Endothelial cell of umbilical vein (primary cell): Measurements from ENCODE around the gene FMNL2. TPM values are rescaled to one million over a fixed set of nuclear protein-coding genes. Genes with fewer than 3 reads are reported as not detected.

ENCODE experiments used
- BruUV-seq: library from RNA; stranded (reverse); fragments of 400-500 nt; replicated peaks from 2 replicates; lab custom pipeline; 2021; lab: Mats Ljungman, UMichigan
- CTCF ChIA-PET: fragments of 300-600, 350-600 bp; sonication (Branson Sonifier 250); formaldehyde crosslinking; loops from one replicate; lab custom pipeline; 2021; ENCODE audit warnings: antibody characterized with exemption, inconsistent platforms; lab: Charles Lee
- POLR2A ChIA-PET: fragments of 300-600, 350-600 bp; sonication (Branson Sonifier 250); formaldehyde crosslinking; loops from one replicate; lab custom pipeline; 2021; ENCODE audit warnings: antibody characterized with exemption, inconsistent platforms; lab: Charles Lee
- DNase-seq: peaks from one replicate; pipeline ENCODE4 v3.0.0-alpha.2; 2011; ENCODE audit warnings: low read depth, low spot score
- FAIRE-seq: peaks from 2 replicates; lab custom pipeline; 2011; peaks lifted over from hg19 to GRCh38; lab: Jason Lieb, UNC
- H2AFZ ChIP-seq: 2 replicates; pipeline ENCODE4 v1.6.0; 2012; ENCODE audit warnings: low read depth, low read length, control low read depth, inconsistent platforms
- H3K27ac ChIP-seq: 2 replicates; pipeline ENCODE4 v1.5.1; 2011; ENCODE audit warnings: low read depth, mild to moderate bottlenecking, control low read depth, low read length, moderate library complexity; ENCODE audit not compliant: insufficient read depth
- H3K27me3 ChIP-seq, 2 experiments: 2 replicates each; pipeline versions ENCODE4 v1.6.0 to v1.6.1; 2011; ENCODE audit warnings: low read length in 2 of 2, mixed read lengths in 1 of 2; ENCODE audit not compliant: control insufficient read depth in 2 of 2, insufficient read depth in 2 of 2
- H3K36me3 ChIP-seq, 2 experiments: 2 replicates in 1 of 2; 3 replicates in 1 of 2; pipeline ENCODE4 v1.5.1; 2011; ENCODE audit warnings: low read length in 2 of 2, mild to moderate bottlenecking in 1 of 2, moderate library complexity in 1 of 2; ENCODE audit not compliant: control insufficient read depth in 2 of 2, insufficient read depth in 2 of 2; ENCODE audit errors: extremely low read depth in 1 of 2
- H3K4me1 ChIP-seq: 3 replicates; pipeline ENCODE4 v1.5.1; 2011; ENCODE audit warnings: mild to moderate bottlenecking, low read length; ENCODE audit not compliant: control insufficient read depth, insufficient read depth; ENCODE audit errors: extremely low read depth
- H3K4me2 ChIP-seq: 2 replicates; pipeline ENCODE4 v1.6.1; 2011; ENCODE audit warnings: low read length, control low read depth, mixed read lengths; ENCODE audit not compliant: insufficient read depth
- H3K4me3 ChIP-seq, 3 experiments: fragments of 200-600 bp in 1 of 3; sonication (generic), shearing (Covaris generic) in 1 of 3; replicated peaks in 1 of 3; 2 replicates each; pipeline ENCODE4 v1.5.1; 2011 to 2016; ENCODE audit warnings: control low read depth in 3 of 3, low read length in 3 of 3, mild to moderate bottlenecking in 2 of 3, inconsistent platforms in 1 of 3, low read depth in 1 of 3, moderate library complexity in 1 of 3; ENCODE audit not compliant: insufficient read depth in 1 of 3
- H3K79me2 ChIP-seq: 2 replicates; pipeline ENCODE4 v1.6.0; 2012; ENCODE audit warnings: low read length, inconsistent platforms; ENCODE audit not compliant: control insufficient read depth, insufficient read depth
- H3K9ac ChIP-seq: replicated peaks from 2 replicates; pipeline ENCODE3; 2011; ENCODE audit warnings: low read length, control low read depth; ENCODE audit not compliant: insufficient read depth; ENCODE audit errors: extremely low read depth
- H3K9me1 ChIP-seq: replicated peaks from 3 replicates; pipeline ENCODE4 v1.6.0; 2011; ENCODE audit warnings: mild to moderate bottlenecking, low read length; ENCODE audit not compliant: control insufficient read depth, insufficient read depth; ENCODE audit errors: extremely low read depth
- H3K9me3 ChIP-seq: replicated peaks from 2 replicates; pipeline ENCODE4 v1.5.1; 2012; ENCODE audit warnings: low read length, inconsistent platforms; ENCODE audit not compliant: control insufficient read depth, insufficient read depth
- H4K20me1 ChIP-seq: replicated peaks from 2 replicates; pipeline ENCODE3; 2011; ENCODE audit warnings: mild to moderate bottlenecking, low read length; ENCODE audit not compliant: control insufficient read depth, insufficient read depth; ENCODE audit errors: extremely low read depth
- CTCF ChIP-seq, 2 donors: IDR thresholded peaks; 1 replicate in 1 of 2; 2 replicates in 1 of 2; pipeline ENCODE4 v1.5.1; 2011; ENCODE audit warnings: low read length in 2 of 2, mild to moderate bottlenecking in 2 of 2, moderate library complexity in 2 of 2, control low read depth in 1 of 2, inconsistent platforms in 1 of 2, low read depth in 1 of 2; ENCODE audit not compliant: insufficient read depth in 1 of 2; ENCODE audit errors: extremely low read depth in 1 of 2
- EZH2 ChIP-seq: IDR thresholded peaks from 2 replicates; pipeline ENCODE4 v1.6.1; 2012; ENCODE audit warnings: borderline replicate concordance, low read depth, mild to moderate bottlenecking, moderate library complexity, low read length, inconsistent platforms; ENCODE audit not compliant: severe bottlenecking
- FOS ChIP-seq: IDR thresholded peaks from 2 replicates; pipeline ENCODE4 v1.6.1; 2011; ENCODE audit warnings: mild to moderate bottlenecking, low read length, moderate library complexity, borderline replicate concordance; ENCODE audit not compliant: insufficient read depth
- GATA2 ChIP-seq: IDR thresholded peaks from 2 replicates; pipeline ENCODE4 v1.7.0; 2011; ENCODE audit warnings: low read depth, mild to moderate bottlenecking, moderate library complexity, mixed read lengths, low read length; ENCODE audit not compliant: insufficient read length, insufficient read depth
- JUN ChIP-seq: IDR thresholded peaks from 2 replicates; pipeline ENCODE4 v1.6.1; 2011; ENCODE audit warnings: borderline replicate concordance, low read depth; ENCODE audit not compliant: insufficient read length, insufficient read depth
- MAX ChIP-seq: IDR thresholded peaks from 2 replicates; pipeline ENCODE4 v1.6.1; 2011; ENCODE audit not compliant: insufficient read depth, insufficient read length
- MYC ChIP-seq: IDR thresholded peaks from one replicate; pipeline ENCODE4 v1.6.1; 2011; ENCODE audit warnings: mild to moderate bottlenecking, low read depth, low read length
- POLR2A ChIP-seq: IDR thresholded peaks from 2 replicates; pipeline ENCODE4 v1.6.1; 2012; ENCODE audit warnings: low read depth, mild to moderate bottlenecking, control low read depth, low read length
- POLR2AphosphoS5 ChIP-seq: IDR thresholded peaks from 2 replicates; pipeline ENCODE4 v1.6.1; 2012; ENCODE audit warnings: low read depth, mild to moderate bottlenecking, control low read depth, low read length, moderate library complexity; ENCODE audit not compliant: insufficient read depth
- dilution Hi-C: fragments of 300-500 bp; cut with MboI; formaldehyde crosslinking; loops from one replicate; pipeline ENCODE4 v1.15.0; 2019; ENCODE audit warnings: low sequenced_read_pairs; ENCODE audit not compliant: extremely low pct_ligation_motif_present
- intact Hi-C: fragments of 100-400 bp; cut with micrococcal nuclease; formaldehyde crosslinking; loops from one replicate; pipeline ENCODE4 v1.10.0; 2022
- polyA plus RNA-seq, 4 experiments: library from polyadenylated mRNA; depleted of rRNA in 3 of 4; stranded (reverse) in 3 of 4; unstranded in 1 of 4; fragments of >200 nt; gene quantifications; 2 replicates each; pipeline versions ENCODE4 v1.2.1 to v1.2.3, GENCODE V29; 2011 to 2012; ENCODE audit warnings: missing spikeins in 1 of 4
- total RNA-seq: library from RNA; stranded (reverse); gene quantifications from 2 replicates; pipeline ENCODE4 v1.2.3, GENCODE V29; 2021

Gene FMNL2
- total and polyA plus RNA-seq, 2 donors (not counting 3 experiments of a cell fraction or from before 2014, with no cell fraction given) = 8.3 to 28.0 TPM

- FAIRE-seq (peak; percentile 12), DNase-seq (peak; percentile 42)
- H3K9ac ChIP-seq = no peak overlapping the region
Measured at GRCh38 chr2:152582081-152582480, 247.1 kb downstream of the FMNL2 start.

More at GRCh38 chr2:152582081-152582480, 247.1 kb downstream of the FMNL2 start:
- H3K4me3 ChIP-seq = no peak overlapping the region
- no peak overlapping the region for H3K27ac ChIP-seq
- no peaks in the 10 kb centered on the region for H3K79me2 ChIP-seq
- ChIA-PET POLR2A (no interaction called here), CTCF (interaction anchor here (0.7 to 1.2 kb wide), 2 partner anchors 10 to 15 kb away, joined by 3 read pairs; no protein-coding TSS in a partner anchor)
- no peak overlapping the region for H3K4me2 ChIP-seq
- no peaks in the 10 kb centered on the region for H3K9me1 ChIP-seq
- no TSS peak for BruUV-seq
- no peaks in the 10 kb centered on the region for H3K9me3 ChIP-seq
- intact Hi-C loops (no loop called here), dilution Hi-C loops (no loop called here)
- H3K36me3 ChIP-seq = no peaks in the 10 kb centered on the region
- no peaks in the 10 kb centered on the region for H4K20me1 ChIP-seq
- H3K4me1 ChIP-seq = peaks cover 29% of the 10 kb centered on the region
- H3K27me3 ChIP-seq = no peaks in the 10 kb centered on the region
- no peak overlapping the region for H2AFZ ChIP-seq
- TF ChIP-seq EZH2 = no peak
- TF ChIP-seq JUN = no peak
- no peak for TF ChIP-seq CTCF (IDR thresholded peaks at IDR 0.05; ENCODE audit: extremely low read depth in 1 of 2, insufficient read depth in 1 of 2, low read depth in 1 of 2, low read length in 2 of 2)
- TF ChIP-seq FOS = no peak
- TF ChIP-seq GATA2 = no peak
- TF ChIP-seq POLR2AphosphoS5 = no peak
- TF ChIP-seq MYC = no peak
- TF ChIP-seq MAX = no peak
- no peak for TF ChIP-seq POLR2A
